ENCODE results near the gene RGS6. TPM values are rescaled to one million over a fixed set of nuclear protein-coding genes. Genes with fewer than 3 reads are reported as not detected.

The RGS6 gene
- total RNA-seq, 2 donors from 2014 or later: 0.15 to 0.45 TPM

DNA sequence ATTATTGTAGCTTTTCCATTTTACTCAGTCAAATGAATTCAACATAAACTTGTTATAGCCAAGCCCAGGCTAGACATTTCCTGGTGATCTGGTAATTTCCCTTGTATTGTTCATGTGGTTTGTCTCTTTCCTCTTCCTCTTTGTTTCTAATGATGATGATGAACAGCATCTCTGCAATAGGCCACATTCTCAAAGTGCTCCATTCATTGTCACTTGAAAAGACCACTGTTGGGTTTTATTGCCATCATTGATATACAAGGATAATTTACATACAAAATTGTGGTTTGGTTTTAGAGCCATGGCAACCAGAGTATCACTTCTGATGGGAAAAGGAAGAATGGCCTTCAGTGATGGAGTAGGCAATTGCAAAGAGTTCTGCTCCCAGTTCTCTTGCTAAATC lies 379.3 kb downstream of the RGS6 start:
- Histone ChIP-seq H3K4me3 (no peak overlapping the region), H3K27ac (no peak overlapping the region), H3K4me1 (no peaks in the 10 kb centered on the region), H3K9ac (ENCODE audit: low read depth in 2 of 2, low read length in 2 of 2) (no peak overlapping the region), H3K27me3 (no peaks in the 10 kb centered on the region), H3K36me3 (no peaks in the 10 kb centered on the region), H3K9me3 (no peaks in the 10 kb centered on the region)
- intact Hi-C loops (cut with DNase I): no loop called here
- TF ChIP-seq, protein P1, sequence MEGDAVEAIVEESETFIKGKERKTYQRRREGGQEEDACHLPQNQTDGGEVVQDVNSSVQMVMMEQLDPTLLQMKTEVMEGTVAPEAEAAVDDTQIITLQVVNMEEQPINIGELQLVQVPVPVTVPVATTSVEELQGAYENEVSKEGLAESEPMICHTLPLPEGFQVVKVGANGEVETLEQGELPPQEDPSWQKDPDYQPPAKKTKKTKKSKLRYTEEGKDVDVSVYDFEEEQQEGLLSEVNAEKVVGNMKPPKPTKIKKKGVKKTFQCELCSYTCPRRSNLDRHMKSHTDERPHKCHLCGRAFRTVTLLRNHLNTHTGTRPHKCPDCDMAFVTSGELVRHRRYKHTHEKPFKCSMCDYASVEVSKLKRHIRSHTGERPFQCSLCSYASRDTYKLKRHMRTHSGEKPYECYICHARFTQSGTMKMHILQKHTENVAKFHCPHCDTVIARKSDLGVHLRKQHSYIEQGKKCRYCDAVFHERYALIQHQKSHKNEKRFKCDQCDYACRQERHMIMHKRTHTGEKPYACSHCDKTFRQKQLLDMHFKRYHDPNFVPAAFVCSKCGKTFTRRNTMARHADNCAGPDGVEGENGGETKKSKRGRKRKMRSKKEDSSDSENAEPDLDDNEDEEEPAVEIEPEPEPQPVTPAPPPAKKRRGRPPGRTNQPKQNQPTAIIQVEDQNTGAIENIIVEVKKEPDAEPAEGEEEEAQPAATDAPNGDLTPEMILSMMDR (IDR thresholded peaks at IDR 0.05): no peak
- DNase-seq: no peak

DNA sequence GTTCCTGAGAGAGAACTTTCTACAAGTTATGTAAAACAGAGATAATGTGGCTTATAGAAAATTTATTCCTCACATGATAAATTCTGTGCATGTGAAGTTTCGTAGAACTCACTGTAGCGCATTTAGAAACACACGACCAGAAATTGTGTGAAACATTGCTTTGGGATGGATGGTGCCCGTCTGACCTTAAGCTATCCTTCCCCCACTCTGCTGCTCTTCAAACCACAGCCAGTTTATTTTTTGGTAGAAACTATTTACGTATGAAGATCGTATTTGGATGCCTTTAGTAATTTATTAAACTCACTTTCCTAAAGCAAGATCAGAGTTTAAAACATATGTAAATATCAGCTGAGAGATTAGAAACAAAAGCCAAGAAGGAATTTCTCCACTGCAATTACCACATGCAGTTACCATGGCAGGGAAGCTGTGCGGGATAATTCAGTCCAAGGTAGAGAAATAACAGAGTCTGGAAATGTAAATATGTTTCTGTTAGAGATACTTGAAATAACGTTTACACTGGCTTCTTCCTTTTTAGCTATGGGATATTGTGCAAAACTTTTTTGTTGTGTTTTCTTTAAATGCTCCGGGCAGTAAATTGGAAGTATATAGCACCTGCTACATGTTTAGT lies 382.7 kb downstream of the RGS6 start:
- intact Hi-C loops (cut with DNase I): no loop called here
- no peak overlapping the region for H3K9ac ChIP-seq (ENCODE audit: low read depth in 2 of 2, low read length in 2 of 2)
- TF ChIP-seq, protein P1 (IDR thresholded peaks at IDR 0.05): no peak
- H3K4me1 ChIP-seq: no peaks in the 10 kb centered on the region
- no peak overlapping the region for H3K27ac ChIP-seq
- no peaks in the 10 kb centered on the region for H3K27me3 ChIP-seq
- no peak overlapping the region for H3K4me3 ChIP-seq
- H3K36me3 ChIP-seq: no peaks in the 10 kb centered on the region
- H3K9me3 ChIP-seq: no peaks in the 10 kb centered on the region
- no peak for DNase-seq

DNA sequence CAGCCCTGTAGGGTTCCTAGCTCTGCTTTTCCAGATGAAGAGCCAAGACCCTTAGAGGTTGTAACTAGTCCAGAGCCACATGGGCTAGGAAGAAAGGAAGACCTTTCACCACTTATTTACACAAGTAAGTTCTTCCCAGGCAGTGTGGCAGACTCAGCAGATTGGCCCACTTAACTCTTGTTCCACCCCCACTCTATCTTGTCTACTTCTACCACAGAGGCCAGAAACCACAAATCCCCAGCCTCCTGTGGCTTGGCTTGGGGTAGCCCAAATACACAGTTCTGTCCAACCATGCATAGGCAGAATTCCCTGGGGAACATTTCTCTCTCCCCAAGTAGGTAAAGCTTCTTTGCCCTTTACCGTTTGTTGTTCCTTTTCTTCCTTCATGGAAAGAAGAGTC lies 383.5 kb downstream of the RGS6 start:
- no peaks in the 10 kb centered on the region for H3K27me3 ChIP-seq
- H3K9ac ChIP-seq (ENCODE audit: low read depth in 2 of 2, low read length in 2 of 2): no peak overlapping the region
- TF ChIP-seq, protein P1 (IDR thresholded peaks at IDR 0.05): no peak
- H3K36me3 ChIP-seq: no peaks in the 10 kb centered on the region
- H3K27ac ChIP-seq: no peak overlapping the region
- H3K4me3 ChIP-seq: no peak overlapping the region
- no peaks in the 10 kb centered on the region for H3K9me3 ChIP-seq
- H3K4me1 ChIP-seq: no peaks in the 10 kb centered on the region
- DNase-seq: no peak
- intact Hi-C loops (cut with DNase I): no loop called here

DNA sequence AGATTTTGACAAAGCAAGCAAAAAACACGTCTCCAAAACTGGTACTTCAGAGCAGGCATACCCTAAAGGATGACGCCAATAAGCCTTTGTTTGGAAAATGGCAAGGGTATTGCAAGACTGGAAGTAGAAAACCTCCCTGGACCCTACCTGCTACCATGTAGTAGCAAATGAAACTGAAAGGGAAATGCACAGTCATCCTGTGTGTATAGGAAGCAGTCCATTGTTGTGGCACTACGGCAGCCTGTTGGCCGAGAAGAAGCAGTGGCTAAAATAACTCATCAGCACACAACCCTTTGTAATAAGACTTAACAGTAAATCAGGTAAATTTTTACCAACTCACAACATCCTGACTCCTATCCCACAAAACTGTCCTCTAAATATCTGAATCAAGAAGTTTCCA lies 386.4 kb downstream of the RGS6 start:
- no peaks in the 10 kb centered on the region for H3K4me1 ChIP-seq
- H3K27ac ChIP-seq: no peak overlapping the region
- H3K4me3 ChIP-seq: no peak overlapping the region
- no peak for DNase-seq
- intact Hi-C loops (cut with DNase I): no loop called here
- H3K36me3 ChIP-seq: no peaks in the 10 kb centered on the region
- H3K27me3 ChIP-seq: no peaks in the 10 kb centered on the region
- no peak overlapping the region for H3K9ac ChIP-seq (ENCODE audit: low read depth in 2 of 2, low read length in 2 of 2)
- TF ChIP-seq, protein P1 (IDR thresholded peaks at IDR 0.05): no peak
- H3K9me3 ChIP-seq: no peaks in the 10 kb centered on the region

DNA sequence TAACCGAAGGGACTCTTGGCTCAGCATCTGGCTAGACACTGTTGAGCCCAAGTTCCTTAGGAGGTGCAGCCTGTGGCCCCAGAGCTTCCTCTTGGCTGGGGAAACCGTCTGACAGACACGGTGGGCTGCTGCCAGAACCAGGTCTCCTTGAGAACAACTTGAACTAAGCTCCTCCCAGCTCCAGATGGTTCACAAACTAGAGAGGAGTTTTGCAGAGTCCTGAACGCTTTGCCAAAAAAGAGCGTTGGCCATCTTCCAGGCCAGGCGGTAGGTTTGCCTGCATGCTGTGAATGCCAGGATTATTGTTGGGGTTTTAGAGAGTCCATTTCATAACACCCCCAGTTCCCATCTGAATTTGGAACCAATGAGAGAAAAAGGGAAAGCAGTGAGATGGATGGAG lies 399.8 kb downstream of the RGS6 start:
- intact Hi-C loops (cut with DNase I): no loop called here
- Histone ChIP-seq H3K36me3 (no peaks in the 10 kb centered on the region), H3K27ac (no peak overlapping the region), H3K9me3 (no peaks in the 10 kb centered on the region), H3K27me3 (no peaks in the 10 kb centered on the region), H3K4me1 (no peaks in the 10 kb centered on the region), H3K9ac (ENCODE audit: low read depth in 2 of 2, low read length in 2 of 2) (no peak overlapping the region), H3K4me3 (no peak overlapping the region)
- DNase-seq: no peak
- TF ChIP-seq, protein P1 (IDR thresholded peaks at IDR 0.05): no peak

Data from colonic mucosa (tissue), 4 donors.